SJCRH30 (cell line): Measurements from ENCODE around the gene JAG1. TPM values are rescaled to one million over a fixed set of nuclear protein-coding genes. Genes with fewer than 3 reads are reported as not detected.

Experiments
- DNase-seq, 2 experiments: peaks; one replicate each; pipeline ENCODE4 v3.0.0-alpha.2; 2015 to 2020
- H3K27ac ChIP-seq: fragments of 250-450 bp; sonication (Bioruptor Pico); 2 replicates; pipeline ENCODE4 v1.5.1; 2020; ENCODE audit warnings: mild to moderate bottlenecking, moderate library complexity
- H3K27me3 ChIP-seq: fragments of 250-450 bp; sonication (Bioruptor Pico); 2 replicates; pipeline ENCODE4 v1.5.1; 2020; ENCODE audit warnings: mild to moderate bottlenecking, moderate library complexity
- H3K36me3 ChIP-seq: fragments of 250-450 bp; sonication (Bioruptor Pico); 2 replicates; pipeline ENCODE4 v1.5.1; 2020; ENCODE audit warnings: mild to moderate bottlenecking, moderate library complexity
- H3K4me1 ChIP-seq: fragments of 250-450 bp; sonication (Bioruptor Pico); 2 replicates; pipeline ENCODE4 v1.5.1; 2020; ENCODE audit warnings: mild to moderate bottlenecking, moderate library complexity
- H3K4me3 ChIP-seq: fragments of 250-450 bp; sonication (Bioruptor Pico); 2 replicates; pipeline ENCODE4 v1.5.1; 2020; ENCODE audit warnings: mild to moderate bottlenecking, moderate library complexity
- H3K9me3 ChIP-seq: fragments of 250-450 bp; sonication (Bioruptor Pico); replicated peaks from 2 replicates; pipeline ENCODE4 v1.5.1; 2020; ENCODE audit warnings: mild to moderate bottlenecking, moderate library complexity
- total RNA-seq: library from RNA; depleted of rRNA; stranded (reverse); fragments of >200 nt; shearing (Covaris generic); gene quantifications from 2 replicates; pipeline ENCODE4 v1.2.3, GENCODE V29; 2014

Gene JAG1
- total RNA-seq, 1 experiment from 2014 or later, result 8.8 TPM

GRCh38 chr20:10647471-10647870 lies 26.3 kb downstream of the JAG1 start:
- no peak overlapping the region for H3K4me3 ChIP-seq
- no peak overlapping the region for H3K27ac ChIP-seq
- no peaks in the 10 kb centered on the region for H3K27me3 ChIP-seq
- H3K36me3 ChIP-seq, result peaks cover 6% of the 10 kb centered on the region; the same call in 1 of the 2 replicates
- peak in 1 of 2 experiments; percentile 21 for DNase-seq
- H3K9me3 ChIP-seq, result no peaks in the 10 kb centered on the region
- peaks cover 58% of the 10 kb centered on the region for H3K4me1 ChIP-seq

GRCh38 chr20:10646886-10647420 lies 26.8 kb downstream of the JAG1 start:
- peaks cover 9% of the 10 kb centered on the region; the same call in 1 of the 2 replicates for H3K36me3 ChIP-seq

GRCh38 chr20:10646006-10646405 lies 27.8 kb downstream of the JAG1 start:
- no peak overlapping the region for H3K4me3 ChIP-seq
- H3K36me3 ChIP-seq, result peaks cover 13% of the 10 kb centered on the region; the same call in 1 of the 2 replicates
- no peaks in the 10 kb centered on the region for H3K9me3 ChIP-seq
- DNase-seq, result peak in 1 of 2 experiments; percentile 51
- no peak overlapping the region for H3K27ac ChIP-seq
- no peaks in the 10 kb centered on the region for H3K27me3 ChIP-seq
- H3K4me1 ChIP-seq, result peaks cover 52% of the 10 kb centered on the region

More at GRCh38 chr20:10646886-10647420, 26.8 kb downstream of the JAG1 start:
- H3K27ac ChIP-seq, result no peak overlapping the region
- H3K9me3 ChIP-seq, result no peaks in the 10 kb centered on the region
- H3K4me1 ChIP-seq, result peaks cover 60% of the 10 kb centered on the region
- no peak for DNase-seq
- H3K4me3 ChIP-seq, result no peak overlapping the region
- H3K27me3 ChIP-seq, result no peaks in the 10 kb centered on the region

GRCh38 chr20:10645205-10645570 lies 28.6 kb downstream of the JAG1 start:
- Histone ChIP-seq H3K4me3 (no peak overlapping the region), H3K9me3 (no peaks in the 10 kb centered on the region), H3K4me1 (peaks cover 44% of the 10 kb centered on the region), H3K36me3 (peaks cover 17% of the 10 kb centered on the region; the same call in 1 of the 2 replicates), H3K27ac (no peak overlapping the region), H3K27me3 (no peaks in the 10 kb centered on the region)
- DNase-seq, result no peak

DNA sequence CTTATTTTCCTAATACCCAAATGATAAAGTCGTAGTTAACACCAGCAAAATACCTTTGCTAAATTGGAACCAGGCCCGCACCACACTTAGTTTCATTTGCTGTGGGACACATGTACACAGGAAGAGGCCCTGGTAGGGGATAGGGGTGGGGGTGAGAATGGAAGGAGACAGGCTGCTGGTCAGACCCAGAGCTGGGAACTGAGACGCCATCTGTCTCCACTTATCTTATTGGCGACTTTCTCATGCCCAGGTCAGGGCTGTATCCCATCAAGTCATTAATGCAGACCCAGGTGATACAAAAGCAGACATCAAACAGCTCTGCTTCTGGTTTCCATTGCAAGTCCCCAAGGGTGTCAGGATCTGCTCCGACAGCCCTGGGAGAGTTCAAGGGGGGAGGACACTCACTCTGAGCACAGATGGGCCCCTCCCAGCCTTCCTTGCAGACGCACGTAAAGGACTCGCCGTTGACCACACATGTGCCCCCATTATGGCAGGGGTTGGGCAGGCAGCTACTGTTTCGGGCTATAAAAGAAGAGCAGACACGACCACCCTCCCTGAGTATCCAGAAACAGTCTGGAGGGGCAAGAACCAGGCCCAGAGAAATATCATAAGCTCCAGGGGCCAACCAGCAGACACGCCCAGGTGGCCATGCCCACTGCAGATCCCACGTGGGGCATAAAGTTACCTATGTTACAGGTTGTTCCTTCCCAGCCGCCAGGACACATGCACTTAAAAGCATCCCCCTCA lies 29.2 kb downstream of the JAG1 start:
- Histone ChIP-seq H3K27me3 (no peaks in the 10 kb centered on the region), H3K27ac (no peak overlapping the region), H3K36me3 (peaks cover 20% of the 10 kb centered on the region; the same call in 1 of the 2 replicates), H3K4me3 (no peak overlapping the region), H3K9me3 (no peaks in the 10 kb centered on the region), H3K4me1 (peaks cover 39% of the 10 kb centered on the region)
- peak in 1 of 2 experiments; percentile 24 for DNase-seq

DNA sequence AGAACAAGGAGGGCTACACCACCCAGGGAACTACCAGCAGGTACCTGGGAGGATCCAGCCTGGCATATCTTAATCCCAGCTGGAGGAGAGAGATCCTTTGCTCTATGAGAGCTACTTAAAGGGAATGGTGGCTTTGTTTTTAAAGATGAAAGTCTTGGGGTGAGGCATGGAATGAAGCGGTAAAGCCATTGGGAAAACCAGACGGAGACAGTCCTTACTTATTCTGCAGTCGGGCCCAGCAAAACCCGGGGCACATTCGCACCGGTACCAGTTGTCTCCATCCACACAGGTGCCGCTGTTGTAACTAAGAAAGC lies 30.3 kb downstream of the JAG1 start:
- peaks cover 30% of the 10 kb centered on the region; the same call in 1 of the 2 replicates for H3K36me3 ChIP-seq
- peak overlapping the region; percentile 76 for H3K27ac ChIP-seq

GRCh38 chr20:10642856-10643559 lies 30.8 kb downstream of the JAG1 start:
- DNase-seq, result peak; percentile 60 to 81
- no peaks in the 10 kb centered on the region for H3K27me3 ChIP-seq
- H3K4me3 ChIP-seq, result no peak overlapping the region
- H3K4me1 ChIP-seq, result peaks cover 27% of the 10 kb centered on the region
- no peaks in the 10 kb centered on the region for H3K9me3 ChIP-seq
- H3K27ac ChIP-seq, result peak overlapping the region; percentile 76
- H3K36me3 ChIP-seq, result peaks cover 32% of the 10 kb centered on the region; the same call in 1 of the 2 replicates

More for the DNA sequence above, 30.3 kb downstream of the JAG1 start:
- DNase-seq, result no peak
- Histone ChIP-seq H3K4me3 (no peak overlapping the region), H3K4me1 (peaks cover 29% of the 10 kb centered on the region), H3K27me3 (no peaks in the 10 kb centered on the region), H3K9me3 (no peaks in the 10 kb centered on the region)

- DNase-seq, result no peak
- Histone ChIP-seq H3K27me3 (no peaks in the 10 kb centered on the region), H3K4me1 (peaks cover 27% of the 10 kb centered on the region), H3K4me3 (no peak overlapping the region), H3K9me3 (no peaks in the 10 kb centered on the region), H3K27ac (no peak overlapping the region), H3K36me3 (peaks cover 29% of the 10 kb centered on the region; the same call in 1 of the 2 replicates)
These were observed 31.9 kb downstream of the JAG1 start for GRCh38 chr20:10641893-10642292.

- DNase-seq, result no peak
- H3K36me3 ChIP-seq, result peaks cover 29% of the 10 kb centered on the region; the same call in 1 of the 2 replicates
- no peaks in the 10 kb centered on the region for H3K9me3 ChIP-seq
- no peak overlapping the region for H3K4me3 ChIP-seq
- no peaks in the 10 kb centered on the region for H3K27me3 ChIP-seq
- H3K4me1 ChIP-seq, result peaks cover 30% of the 10 kb centered on the region
- H3K27ac ChIP-seq, result no peak overlapping the region
These were observed 32.3 kb downstream of the JAG1 start for GRCh38 chr20:10641467-10641866.

DNA sequence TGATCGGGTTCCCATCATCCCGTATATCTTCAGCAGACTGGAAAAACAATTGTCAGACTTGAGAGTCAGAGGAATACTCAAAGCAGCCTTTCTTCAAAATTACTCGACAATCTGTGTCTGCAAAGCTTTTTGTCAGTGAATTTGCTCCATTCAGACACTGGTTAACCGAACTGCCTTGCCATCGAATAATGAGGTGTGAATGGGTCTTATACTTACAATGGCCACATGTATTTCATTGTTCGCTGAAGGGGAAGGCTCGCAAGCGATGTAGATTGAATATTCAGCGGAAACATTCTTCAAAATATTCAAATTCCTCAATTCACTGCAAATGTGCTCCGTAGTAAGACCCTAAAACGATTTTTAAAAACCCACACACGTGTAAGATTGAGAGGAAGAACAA lies 32.9 kb downstream of the JAG1 start:
- Histone ChIP-seq H3K9me3 (no peaks in the 10 kb centered on the region), H3K36me3 (peaks cover 27% of the 10 kb centered on the region; the same call in 1 of the 2 replicates), H3K27me3 (no peaks in the 10 kb centered on the region), H3K4me3 (no peak overlapping the region), H3K27ac (no peak overlapping the region), H3K4me1 (peaks cover 28% of the 10 kb centered on the region)
- DNase-seq, result no peak

DNA sequence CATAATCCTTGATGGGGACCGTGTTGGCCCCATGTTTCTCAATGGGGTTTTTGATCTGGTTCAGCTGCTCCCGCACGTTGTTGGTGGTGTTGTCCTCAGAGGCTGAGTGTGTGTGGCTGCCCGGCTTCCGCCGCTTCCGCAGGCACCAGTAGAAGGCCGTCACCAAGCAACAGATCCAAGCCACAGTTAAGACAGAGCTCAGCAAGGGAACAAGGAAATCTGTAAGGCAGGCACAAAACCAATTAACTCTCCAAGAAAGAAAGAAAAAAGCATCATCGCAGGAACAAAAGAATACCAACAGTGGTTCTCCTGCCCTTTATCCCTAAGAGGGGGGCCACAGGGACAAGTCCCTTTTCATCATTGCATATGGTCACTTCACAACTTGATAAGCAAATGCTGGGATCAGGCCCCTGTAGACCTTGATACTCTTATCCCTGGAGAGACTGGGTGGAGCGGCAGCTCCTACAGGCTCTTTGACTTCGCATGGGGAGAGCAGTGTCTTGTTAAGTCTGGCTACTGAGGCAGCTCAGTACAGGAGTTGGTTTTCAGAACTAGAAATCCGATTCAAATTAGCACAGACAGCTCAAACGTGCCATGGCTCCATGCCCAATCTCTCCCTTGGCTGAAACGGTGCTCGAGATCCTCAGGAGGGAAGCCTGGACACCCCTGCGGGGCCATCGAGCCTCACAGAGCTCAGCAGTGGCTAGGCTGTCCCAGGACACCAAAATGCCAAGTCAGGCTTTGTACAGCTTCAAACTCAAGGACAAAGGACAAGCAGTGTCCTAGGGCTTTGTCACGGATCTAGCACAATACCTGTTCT lies 33.9 kb downstream of the JAG1 start:
- peaks cover 28% of the 10 kb centered on the region for H3K4me1 ChIP-seq
- H3K27ac ChIP-seq, result no peak overlapping the region
- no peaks in the 10 kb centered on the region for H3K9me3 ChIP-seq

DNA sequence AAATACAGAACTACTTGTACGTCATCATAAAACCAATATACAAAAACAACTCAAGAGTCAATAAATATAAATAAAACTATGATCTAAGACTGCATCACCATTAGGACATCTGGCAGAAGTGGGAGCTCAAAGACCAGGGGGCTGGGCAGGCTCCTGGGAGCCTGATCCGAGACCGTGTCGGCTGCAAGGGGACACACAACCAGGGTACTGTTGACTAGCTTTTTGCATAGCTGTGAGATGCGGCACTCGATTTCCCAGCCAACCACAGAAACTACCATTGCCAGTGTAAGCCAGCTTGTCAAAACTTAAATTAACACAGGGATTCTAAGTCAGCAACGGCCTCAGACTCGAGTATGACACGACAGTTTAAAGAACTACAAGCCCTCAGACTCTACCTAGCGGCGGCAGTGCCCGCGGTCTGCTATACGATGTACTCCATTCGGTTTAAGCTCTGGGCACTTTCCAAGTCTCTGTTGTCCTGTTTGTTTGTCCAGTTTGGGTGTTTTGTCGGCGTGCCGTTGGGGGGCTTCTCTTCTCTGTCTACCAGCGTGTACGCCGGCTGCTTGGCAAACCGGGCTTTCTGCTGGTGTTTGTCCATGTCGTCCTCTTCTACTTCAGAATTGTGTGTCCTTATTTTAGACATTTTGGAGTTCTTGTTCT lies 34.6 kb downstream of the JAG1 start:
- no peak for DNase-seq
- Histone ChIP-seq H3K9me3 (no peaks in the 10 kb centered on the region), H3K27me3 (no peaks in the 10 kb centered on the region), H3K36me3 (peaks cover 27% of the 10 kb centered on the region; the same call in 1 of the 2 replicates), H3K27ac (no peak overlapping the region), H3K4me3 (no peak overlapping the region), H3K4me1 (peaks cover 24% of the 10 kb centered on the region)

More for the DNA sequence above, 33.9 kb downstream of the JAG1 start:
- Histone ChIP-seq H3K36me3 (peaks cover 27% of the 10 kb centered on the region; the same call in 1 of the 2 replicates), H3K27me3 (no peaks in the 10 kb centered on the region), H3K4me3 (no peak overlapping the region)
- no peak for DNase-seq

- peaks cover 8% of the 10 kb centered on the region for H3K4me1 ChIP-seq
- H3K9me3 ChIP-seq, result no peaks in the 10 kb centered on the region
- no peak overlapping the region for H3K4me3 ChIP-seq
- no peaks in the 10 kb centered on the region for H3K27me3 ChIP-seq
- peaks cover 27% of the 10 kb centered on the region; the same call in 1 of the 2 replicates for H3K36me3 ChIP-seq
- no peak for DNase-seq
- no peak overlapping the region for H3K27ac ChIP-seq
These were observed 36.2 kb downstream of the JAG1 start for GRCh38 chr20:10637563-10637962.

- Histone ChIP-seq H3K4me1 (peaks cover 3% of the 10 kb centered on the region; the same call in 1 of the 2 replicates), H3K9me3 (no peaks in the 10 kb centered on the region), H3K27ac (no peak overlapping the region), H3K27me3 (no peaks in the 10 kb centered on the region), H3K4me3 (no peak overlapping the region), H3K36me3 (peaks cover 26% of the 10 kb centered on the region; the same call in 1 of the 2 replicates)
- no peak for DNase-seq
These were observed 36.7 kb downstream of the JAG1 start for GRCh38 chr20:10637031-10637559.
